Activated CD4-positive, alpha-beta T cell treated with anti-CD3 and anti-CD28 coated beads for 36 hours (primary cell): ENCODE measurements around the gene OPN1SW. TPM values are rescaled to one million over a fixed set of nuclear protein-coding genes. Genes with fewer than 3 reads are reported as not detected.
A peak's percentile ranks its signal among the peaks of the same experiment; 100 is the strongest.

ENCODE experiments used
- ATAC-seq: fragments of 200-7000 bp; cut with Tn5 transposase; one replicate; pipeline ENCODE4 v1.10.0; 2021; ENCODE audit warnings: mild to moderate bottlenecking, moderate library complexity
- CTCF ChIA-PET: fragments of 350-600 bp; sonication (Branson Sonifier 250); formaldehyde crosslinking; loops from one replicate; lab custom pipeline; 2021; ENCODE audit warnings: antibody characterized with exemption; lab: Charles Lee
- POLR2A ChIA-PET: fragments of 350-600 bp; sonication (Branson Sonifier 250); formaldehyde crosslinking; loops from one replicate; lab custom pipeline; 2021; ENCODE audit warnings: antibody characterized with exemption, inconsistent platforms; lab: Charles Lee
- DNase-seq: peaks from one replicate; pipeline ENCODE4 v3.0.0-alpha.2; 2020
- H3K27ac Mint-ChIP-seq: one replicate; pipeline ENCODE4 v1.8.0; 2021; ENCODE audit warnings: mixed read lengths
- H3K27me3 Mint-ChIP-seq: one replicate; pipeline ENCODE4 v1.8.0; 2021; ENCODE audit warnings: mixed read lengths
- H3K36me3 Mint-ChIP-seq: one replicate; pipeline ENCODE4 v1.8.0; 2021; ENCODE audit warnings: low read depth, mixed read lengths
- H3K4me1 Mint-ChIP-seq: one replicate; pipeline ENCODE4 v1.8.0; 2021; ENCODE audit warnings: mixed read lengths
- H3K4me3 Mint-ChIP-seq: one replicate; pipeline ENCODE4 v1.8.0; 2021; ENCODE audit warnings: mild to moderate bottlenecking, moderate library complexity, mixed read lengths
- H3K9me3 Mint-ChIP-seq: one replicate; pipeline ENCODE4 v1.8.0; 2021; ENCODE audit warnings: low read depth, mixed read lengths
- intact Hi-C, 2 experiments: fragments of 100-400 bp; cut with DNase I in 1 of 2; cut with micrococcal nuclease in 1 of 2; formaldehyde crosslinking; loops; one replicate each; pipeline versions ENCODE4 v1.14.2 to v1.15.1; 2022 to 2024; cut with DNase I, micrococcal nuclease
- total RNA-seq, 2 experiments: library from RNA; stranded (reverse); gene quantifications; one replicate each; pipeline ENCODE4 v1.2.3, GENCODE V29; 2021

The OPN1SW gene
- total RNA-seq, 2 experiments from 2014 or later: not detected

DNA sequence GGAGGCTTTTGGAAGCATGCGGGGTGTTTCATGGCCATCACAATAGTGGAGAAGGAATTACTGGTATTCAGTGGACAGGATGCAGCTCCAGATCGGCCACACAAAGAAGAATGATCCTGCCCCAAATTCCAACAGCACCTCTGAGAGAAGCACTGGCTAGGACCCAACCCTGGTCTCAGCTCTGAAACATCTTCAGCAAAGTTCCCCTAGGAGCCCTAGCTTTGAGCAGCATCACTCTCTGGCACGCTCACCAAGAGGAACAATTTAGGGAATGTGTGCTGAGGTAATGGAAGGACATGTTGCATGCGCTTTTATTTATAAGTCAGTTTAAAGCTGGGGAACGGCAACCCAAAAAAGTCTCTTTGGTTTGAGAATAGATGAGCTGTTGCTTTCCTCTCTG is 5.5 kb upstream of the OPN1SW start:
- no peaks in the 10 kb centered on the region for H3K27me3 Mint-ChIP-seq
- no peaks in the 10 kb centered on the region for H3K36me3 Mint-ChIP-seq
- H3K9me3 Mint-ChIP-seq: peaks cover 17% of the 10 kb centered on the region
- DNase-seq (no peak), ATAC-seq (no peak)
- intact Hi-C loops: no loop called here
- ChIA-PET POLR2A (no interaction called here), CTCF (interaction anchor here (1.1 kb wide), 1 partner anchor 83 kb away, joined by 3 read pairs; no protein-coding TSS in a partner anchor)
- H3K4me3 Mint-ChIP-seq: no peak overlapping the region
- H3K27ac Mint-ChIP-seq: no peak overlapping the region
- H3K4me1 Mint-ChIP-seq: peaks cover 13% of the 10 kb centered on the region

DNA sequence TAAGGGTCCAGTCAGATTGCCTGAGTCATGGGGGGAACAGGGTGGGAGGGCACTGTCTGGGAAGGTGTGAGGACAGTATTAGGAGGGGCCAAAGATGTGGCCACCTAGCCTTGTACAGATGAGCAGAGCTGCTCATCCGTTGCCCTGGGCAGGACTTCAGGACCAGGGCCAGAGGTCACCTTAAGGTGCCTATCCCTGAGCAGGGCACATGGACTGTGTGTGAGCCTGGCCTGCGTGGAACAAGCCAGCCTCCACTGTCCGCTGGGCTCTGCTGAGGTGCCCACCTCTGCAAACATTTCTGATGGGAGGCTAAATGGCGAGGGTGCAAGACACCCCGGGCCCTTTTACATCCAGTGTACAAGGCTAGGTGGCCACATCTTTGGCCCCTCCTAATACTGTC is 3.4 kb upstream of the OPN1SW start:
- Mint-ChIP-seq H3K27ac (no peak overlapping the region), H3K4me3 (no peak overlapping the region), H3K36me3 (peaks cover 10% of the 10 kb centered on the region), H3K27me3 (no peaks in the 10 kb centered on the region), H3K9me3 (peaks cover 17% of the 10 kb centered on the region), H3K4me1 (peaks cover 13% of the 10 kb centered on the region)
- ATAC-seq (no peak), DNase-seq (no peak)
- ChIA-PET CTCF (no interaction called here), POLR2A (no interaction called here)
- intact Hi-C loops: no loop called here

DNA sequence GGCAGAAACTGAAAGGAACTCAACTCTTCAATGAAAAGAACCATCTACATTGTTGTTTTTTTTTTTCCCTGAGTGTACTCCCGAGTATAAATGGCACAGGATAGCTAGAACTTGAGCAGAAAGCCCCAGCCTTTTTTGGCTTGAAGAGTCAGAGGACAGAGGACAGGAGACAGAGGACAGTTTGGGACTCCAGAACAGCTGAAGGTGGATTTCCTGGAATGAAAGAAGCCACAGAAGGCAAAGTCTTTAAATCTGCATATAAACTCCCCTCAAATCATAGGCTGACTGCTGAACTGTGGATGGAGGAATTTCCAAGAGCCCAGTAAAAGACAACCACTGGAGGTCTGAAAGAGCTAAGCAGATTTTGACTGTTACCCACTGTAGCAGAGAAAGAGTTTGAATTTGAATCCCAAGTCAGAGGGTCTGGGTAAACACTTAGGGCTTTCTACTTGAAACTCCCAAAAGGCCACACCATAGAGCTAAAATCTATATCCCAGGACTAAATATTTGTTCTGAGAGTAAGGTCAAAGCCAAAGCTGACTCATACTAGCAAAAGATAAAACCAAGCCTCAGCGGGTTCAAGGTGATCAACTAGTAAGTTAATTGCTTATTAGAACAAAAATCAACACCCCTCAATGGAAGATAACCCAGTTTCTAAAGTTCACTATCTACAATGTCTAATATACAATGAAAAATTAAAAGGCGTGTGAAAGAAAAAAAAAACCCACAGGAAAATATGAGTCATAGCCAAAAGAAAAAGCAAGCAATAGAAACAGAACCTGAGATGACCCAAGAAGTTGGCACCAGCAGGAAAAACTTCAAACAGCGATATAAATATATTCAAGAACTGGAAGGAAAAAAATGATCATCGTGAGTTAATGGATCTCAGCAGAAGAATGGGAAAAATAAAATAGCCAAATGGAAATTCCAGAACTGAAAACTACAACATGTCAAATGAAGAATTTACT is 1.8 kb upstream of the OPN1SW start:
- Mint-ChIP-seq H3K27ac (no peak overlapping the region), H3K4me1 (peaks cover 13% of the 10 kb centered on the region), H3K4me3 (no peak overlapping the region), H3K9me3 (peaks cover 17% of the 10 kb centered on the region), H3K36me3 (peaks cover 21% of the 10 kb centered on the region), H3K27me3 (no peaks in the 10 kb centered on the region)
- DNase-seq: no peak
- intact Hi-C loops: no loop called here
- ChIA-PET CTCF (interaction anchor here (0.8 to 1.0 kb wide), 2 partner anchors 14 to 20 kb away, joined by 3 to 4 read pairs; no protein-coding TSS in a partner anchor), POLR2A (no interaction called here)
- no peak for ATAC-seq

DNA sequence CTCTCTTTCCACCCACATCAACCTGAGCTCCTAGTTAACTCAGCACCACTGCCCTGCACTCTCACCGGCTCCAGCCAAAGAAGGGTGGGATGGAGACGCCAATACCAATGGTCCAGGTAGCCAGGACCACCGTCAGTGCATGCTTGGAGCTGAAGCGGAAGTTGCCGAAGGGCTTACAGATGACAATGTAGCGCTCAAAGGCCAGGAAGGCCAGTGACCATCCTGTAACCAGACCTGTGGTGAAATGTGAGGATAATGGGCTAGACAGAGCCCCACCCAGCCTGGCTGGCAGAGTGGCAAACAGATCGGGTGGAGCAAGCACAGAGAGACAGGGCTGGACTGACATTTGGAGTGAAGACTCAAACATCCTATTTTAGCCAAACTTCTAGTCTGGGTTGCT is 673 bp downstream of the OPN1SW start:
- CTCF ChIA-PET: interaction anchor here (0.5 kb wide), 1 partner anchor 78 kb away, joined by 3 read pairs; no protein-coding TSS in a partner anchor
- POLR2A ChIA-PET: no interaction called here
- no peaks in the 10 kb centered on the region for H3K27me3 Mint-ChIP-seq
- H3K4me1 Mint-ChIP-seq: peaks cover 13% of the 10 kb centered on the region
- H3K4me3 Mint-ChIP-seq: no peak overlapping the region
- no peak for DNase-seq
- ATAC-seq: no peak
- intact Hi-C loops: no loop called here
- peaks cover 17% of the 10 kb centered on the region for H3K9me3 Mint-ChIP-seq
- H3K27ac Mint-ChIP-seq: no peak overlapping the region
- H3K36me3 Mint-ChIP-seq: peaks cover 34% of the 10 kb centered on the region

DNA sequence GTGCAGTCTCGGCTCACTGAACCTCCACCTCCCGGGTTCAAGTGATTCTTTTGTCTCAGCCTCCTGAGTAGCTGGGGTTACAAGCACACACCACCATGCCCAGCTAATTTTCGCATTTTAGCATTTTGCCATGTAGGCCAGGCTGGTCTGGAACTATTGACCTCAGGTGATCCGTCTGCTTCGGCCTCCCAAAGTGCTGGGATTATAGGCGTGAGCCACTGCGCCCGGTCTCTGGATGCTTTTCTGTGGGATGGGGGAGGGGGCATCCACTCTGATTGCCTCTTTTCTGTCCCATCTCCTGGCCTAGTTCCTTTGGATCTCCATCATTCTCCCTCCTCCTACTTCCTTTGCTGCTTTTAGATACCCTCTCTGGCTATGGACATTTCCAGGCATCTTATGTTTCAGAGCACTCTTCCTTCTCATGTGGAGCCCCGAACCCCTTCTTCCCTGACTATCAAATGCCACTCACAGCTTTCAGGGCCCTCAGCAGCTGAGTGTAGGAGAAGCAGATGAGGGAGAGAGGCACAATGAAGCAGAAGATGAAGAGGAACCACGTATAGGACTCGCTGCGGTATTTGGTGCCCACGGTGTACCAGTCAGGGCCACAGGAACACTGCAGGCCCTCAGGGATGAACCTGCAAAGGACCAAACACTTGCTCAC is 1.4 kb downstream of the OPN1SW start:
- H3K9me3 Mint-ChIP-seq: peaks cover 17% of the 10 kb centered on the region
- intact Hi-C loops: no loop called here
- no peaks in the 10 kb centered on the region for H3K27me3 Mint-ChIP-seq
- ChIA-PET CTCF (interaction anchor here (0.5 kb wide), 1 partner anchor 77 kb away, joined by 3 read pairs; no protein-coding TSS in a partner anchor), POLR2A (no interaction called here)
- H3K4me3 Mint-ChIP-seq: no peak overlapping the region
- peaks cover 13% of the 10 kb centered on the region for H3K4me1 Mint-ChIP-seq
- H3K27ac Mint-ChIP-seq: no peak overlapping the region
- peaks cover 42% of the 10 kb centered on the region for H3K36me3 Mint-ChIP-seq
- ATAC-seq (no peak), DNase-seq (no peak)

DNA sequence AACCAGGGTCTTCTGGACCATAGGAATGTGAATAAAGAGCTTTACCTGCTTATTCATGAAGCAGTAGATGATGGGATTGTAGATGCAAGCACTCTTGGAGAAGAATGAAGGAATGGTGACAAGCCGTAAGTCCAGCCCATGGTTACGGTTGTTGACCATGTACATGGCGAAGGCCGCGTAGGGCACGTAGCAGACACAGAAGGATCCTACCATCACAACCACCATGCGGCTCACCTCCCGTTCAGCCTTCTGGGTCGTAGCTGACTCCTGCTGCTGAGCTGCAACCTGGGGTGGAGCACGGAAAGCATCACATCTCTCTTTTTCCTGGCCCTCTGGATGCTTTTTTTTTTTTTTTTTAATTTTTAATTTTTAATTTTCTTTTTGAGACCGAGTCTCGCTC is 2.0 kb downstream of the OPN1SW start:
- CTCF ChIA-PET: no interaction called here
- Mint-ChIP-seq H3K4me1 (peaks cover 13% of the 10 kb centered on the region), H3K27me3 (no peaks in the 10 kb centered on the region), H3K9me3 (peaks cover 17% of the 10 kb centered on the region), H3K36me3 (peaks cover 46% of the 10 kb centered on the region), H3K4me3 (no peak overlapping the region), H3K27ac (no peak overlapping the region)
- ATAC-seq: no peak
- POLR2A ChIA-PET: no interaction called here
- DNase-seq: no peak
- intact Hi-C loops: no loop called here

DNA sequence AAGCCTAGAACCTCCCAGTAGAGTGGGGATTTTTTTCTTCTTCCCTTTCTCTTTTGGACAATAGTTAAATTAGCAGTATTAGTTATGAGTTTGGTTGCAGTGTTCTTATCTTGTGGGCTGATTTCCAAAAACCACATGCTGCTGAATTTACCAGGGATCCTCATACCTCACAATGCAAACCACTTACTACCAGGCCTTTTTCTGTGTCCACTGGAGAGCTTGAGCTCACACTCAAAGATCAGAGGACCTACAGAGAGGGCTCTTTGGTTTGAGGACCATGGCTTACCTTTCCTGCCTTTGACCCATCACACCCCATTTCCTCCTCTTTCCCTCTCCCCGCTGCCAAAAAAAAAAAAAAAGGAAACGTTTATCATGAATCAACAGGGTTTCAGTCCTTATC is 5.4 kb downstream of the OPN1SW start:
- intact Hi-C loops: no loop called here
- Mint-ChIP-seq H3K27me3 (no peaks in the 10 kb centered on the region), H3K4me3 (no peak overlapping the region), H3K36me3 (peaks cover 60% of the 10 kb centered on the region), H3K9me3 (no peaks in the 10 kb centered on the region), H3K27ac (no peak overlapping the region), H3K4me1 (no peaks in the 10 kb centered on the region)
- ChIA-PET CTCF (interaction anchor here (0.7 to 1.1 kb wide), 2 partner anchors 9 to 17 kb away, joined by 3 read pairs; no protein-coding TSS in a partner anchor), POLR2A (no interaction called here)
- DNase-seq (no peak), ATAC-seq (no peak)

DNA sequence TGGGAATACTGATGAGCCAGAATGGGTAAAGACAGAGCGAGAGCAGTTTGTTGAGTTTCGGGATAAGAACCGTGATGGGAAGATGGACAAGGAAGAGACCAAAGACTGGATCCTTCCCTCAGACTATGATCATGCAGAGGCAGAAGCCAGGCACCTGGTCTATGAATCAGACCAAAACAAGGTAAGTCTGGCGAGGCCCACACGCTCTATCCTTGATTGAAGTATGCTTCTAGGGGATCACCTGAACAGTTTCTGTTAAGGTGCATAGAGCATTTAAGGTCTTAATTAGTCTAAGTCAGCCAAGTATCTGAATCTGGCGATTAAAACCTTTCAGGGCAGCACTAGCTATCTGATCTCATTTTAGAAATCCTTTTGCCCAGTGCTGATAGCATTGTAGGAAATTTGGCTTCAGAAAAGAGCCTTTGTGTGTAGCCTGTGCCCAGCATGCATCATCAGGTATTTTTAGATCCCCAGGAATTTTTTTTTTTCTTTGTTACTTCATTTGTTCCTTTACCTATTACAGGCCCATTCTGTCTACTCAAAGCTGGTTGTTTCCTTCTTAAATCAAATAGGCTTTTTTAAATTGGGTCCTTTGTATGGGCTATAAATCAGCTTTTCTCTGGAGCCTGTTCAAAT is 8.0 kb downstream of the OPN1SW start:
- Mint-ChIP-seq H3K4me1 (no peaks in the 10 kb centered on the region), H3K4me3 (no peak overlapping the region), H3K36me3 (peaks cover 48% of the 10 kb centered on the region), H3K27me3 (no peaks in the 10 kb centered on the region), H3K9me3 (no peaks in the 10 kb centered on the region), H3K27ac (no peak overlapping the region)
- DNase-seq (no peak), ATAC-seq (no peak)
- ChIA-PET CTCF (interaction anchor here (0.7 kb wide), 1 partner anchor 19 kb away, joined by 3 read pairs; no protein-coding TSS in a partner anchor), POLR2A (no interaction called here)
- intact Hi-C loops: no loop called here

DNA sequence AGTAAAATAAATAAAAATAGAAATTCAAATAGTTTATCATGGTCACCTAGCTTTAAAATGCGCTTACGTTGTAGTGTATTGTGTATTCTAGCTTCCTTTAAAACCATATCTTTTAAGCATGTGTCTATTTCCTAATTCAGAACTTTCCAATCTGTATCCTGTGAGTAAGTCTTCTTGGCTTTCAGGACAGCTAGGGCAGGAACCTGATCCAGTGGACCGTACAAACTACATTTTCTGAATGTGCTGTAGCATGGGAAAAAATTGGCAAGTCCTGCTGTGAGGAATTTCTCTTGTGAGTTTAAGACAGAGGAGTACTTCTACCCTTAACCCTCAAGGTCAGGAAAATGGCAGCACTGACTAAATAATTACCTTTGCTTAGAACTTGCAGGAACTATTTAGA is 12.1 kb downstream of the OPN1SW start:
- Mint-ChIP-seq H3K4me1 (no peaks in the 10 kb centered on the region), H3K27me3 (no peaks in the 10 kb centered on the region), H3K27ac (no peak overlapping the region), H3K4me3 (no peak overlapping the region), H3K36me3 (peaks cover 35% of the 10 kb centered on the region), H3K9me3 (no peaks in the 10 kb centered on the region)
- intact Hi-C loops: no loop called here
- ATAC-seq: no peak
- POLR2A ChIA-PET: interaction anchor here (0.6 kb wide), 1 partner anchor 11 kb away, joined by 4 read pairs; no protein-coding TSS in a partner anchor
- no peak for DNase-seq
- CTCF ChIA-PET: no interaction called here

DNA sequence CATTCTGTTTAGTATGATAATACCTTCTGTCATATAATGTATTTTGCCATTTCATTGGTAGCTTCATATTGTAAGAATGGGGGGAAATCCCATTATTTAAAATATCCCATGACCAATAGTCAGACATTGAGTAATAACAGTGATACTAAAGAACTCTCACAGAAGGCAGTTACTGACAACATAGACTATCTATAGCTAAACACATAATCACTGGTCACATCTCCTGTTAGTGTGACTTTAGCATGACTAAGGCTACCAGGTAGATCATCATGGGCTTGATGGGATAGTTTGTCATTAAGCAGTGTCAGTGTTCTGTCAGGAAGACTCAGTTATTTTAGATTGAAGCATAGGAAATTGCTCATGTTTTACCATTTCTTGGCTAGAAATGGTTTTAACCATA is 16.4 kb downstream of the OPN1SW start:
- H3K9me3 Mint-ChIP-seq: no peaks in the 10 kb centered on the region
- H3K4me3 Mint-ChIP-seq: no peak overlapping the region
- ChIA-PET CTCF (interaction anchor here (0.6 kb wide), 1 partner anchor 35 kb away, joined by 3 read pairs; no protein-coding TSS in a partner anchor), POLR2A (interaction anchor here (1.4 kb wide), 1 partner anchor 20 kb away, joined by 4 read pairs; the partner anchor contains the start of gene CALU)
- peaks cover 37% of the 10 kb centered on the region for H3K36me3 Mint-ChIP-seq
- H3K27ac Mint-ChIP-seq: no peak overlapping the region
- no peak for DNase-seq
- H3K27me3 Mint-ChIP-seq: no peaks in the 10 kb centered on the region
- intact Hi-C loops: no loop called here
- peak; percentile 60 for ATAC-seq
- H3K4me1 Mint-ChIP-seq: peaks cover 5% of the 10 kb centered on the region

DNA sequence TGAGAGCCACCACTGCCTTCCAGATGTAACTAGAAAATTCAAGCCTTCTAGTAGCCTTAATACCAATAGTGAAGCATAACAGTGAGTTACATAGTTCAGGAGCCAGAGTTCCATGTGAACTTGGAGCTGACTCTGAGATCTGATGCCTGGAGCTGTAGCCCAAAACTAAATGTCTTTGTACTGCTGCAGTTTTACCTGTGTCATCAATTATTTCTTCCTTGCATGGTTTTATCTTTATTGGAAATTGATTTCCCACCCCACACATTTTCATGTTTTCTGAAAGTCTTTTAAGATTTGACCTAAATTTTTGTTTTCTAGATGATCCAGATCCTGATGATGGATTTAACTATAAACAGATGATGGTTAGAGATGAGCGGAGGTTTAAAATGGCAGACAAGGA is 17.0 kb downstream of the OPN1SW start:
- peaks cover 39% of the 10 kb centered on the region for H3K36me3 Mint-ChIP-seq
- ChIA-PET CTCF (interaction anchor here (0.6 kb wide), 1 partner anchor 125 kb away, joined by 3 read pairs; no protein-coding TSS in a partner anchor), POLR2A (interaction anchor here (0.6 to 1.4 kb wide), 2 partner anchors 19 to 526 kb away, joined by 3 to 4 read pairs; partner anchors contain the start of gene CALU)
- H3K4me3 Mint-ChIP-seq: no peak overlapping the region
- no peak for ATAC-seq
- intact Hi-C loops: no loop called here
- no peak for DNase-seq
- no peak overlapping the region for H3K27ac Mint-ChIP-seq
- H3K4me1 Mint-ChIP-seq: peaks cover 5% of the 10 kb centered on the region
- no peaks in the 10 kb centered on the region for H3K27me3 Mint-ChIP-seq
- no peaks in the 10 kb centered on the region for H3K9me3 Mint-ChIP-seq
